Esophagus squamous epithelium (tissue), 5 donors: ENCODE measurements around the gene SLC4A3. TPM values are rescaled to one million over a fixed set of nuclear protein-coding genes. Genes with fewer than 3 reads are reported as not detected.
A peak's percentile ranks its signal among the peaks of the same experiment; 100 is the strongest.

Experiments used
- DNase-seq: peaks from one replicate; lab custom pipeline; 2025; lab: John Stamatoyannopoulos, UW
- H3K27ac ChIP-seq, 4 donors: fragments of 200-600 bp; sonication (generic); one replicate each; pipeline ENCODE4 v1.5.1; 2016 to 2019; ENCODE audit warnings: mild to moderate bottlenecking in 1 of 4
- H3K27me3 ChIP-seq, 4 donors: fragments of 200-600 bp; sonication (generic); 1 replicate in 3 of 4; 2 replicates in 1 of 4; pipeline versions ENCODE4 v1.5.1 to v1.6.0; 2017 to 2021; ENCODE audit warnings: antibody characterized with exemption in 1 of 4
- H3K36me3 ChIP-seq, 3 donors: fragments of 200-600 bp; sonication (generic); one replicate each; pipeline ENCODE4 v1.5.1; 2016 to 2019
- H3K4me1 ChIP-seq, 3 donors: fragments of 200-600 bp; sonication (generic); one replicate each; pipeline ENCODE4 v1.5.1; 2017 to 2019
- H3K4me3 ChIP-seq, 4 donors: fragments of 200-600 bp; sonication (generic); 1 replicate in 3 of 4; 2 replicates in 1 of 4; pipeline ENCODE4 v1.5.1; 2016 to 2019; ENCODE audit warnings: mild to moderate bottlenecking in 2 of 4, moderate library complexity in 1 of 4
- H3K9me3 ChIP-seq, 3 donors: fragments of 200-600 bp; sonication (generic); one replicate each; pipeline ENCODE4 v1.5.1; 2016 to 2019
- POLR2A ChIP-seq, 4 donors: fragments of 450-650 bp; IDR thresholded peaks; one replicate each; pipeline ENCODE4 v1.6.1; 2017; ENCODE audit warnings: antibody characterized with exemption in 4 of 4, mild to moderate bottlenecking in 4 of 4, moderate library complexity in 3 of 4
- WGBS, 2 donors: methylation state at CpG; one replicate each; pipeline ENCODE4 v1.1.5; 2018; 5-methylcytosine and 5-hydroxymethylcytosine counted together
- intact Hi-C: fragments of 100-400 bp; cut with DNase I; formaldehyde crosslinking; loops from one replicate; pipeline ENCODE4 v1.15.0; 2022
- total RNA-seq, 4 donors: library from RNA; depleted of rRNA; stranded (reverse); fragments of >200 nt; gene quantifications; one replicate each; pipeline ENCODE4 v1.1.0, GENCODE V29; 2016
- TF ChIP-seq, protein P1 (sequence below), 6 experiments: fragments of 450-650 bp in 4 of 6; fragments of 200-600 bp in 2 of 6; sonication (generic) in 2 of 6; IDR thresholded peaks; one replicate each; pipeline ENCODE4 v1.5.1; 2016 to 2019; ENCODE audit warnings: antibody characterized with exemption in 6 of 6, mild to moderate bottlenecking in 4 of 6, moderate library complexity in 4 of 6
- donor health status: DM: yes; HTN: yes; CAD: no.

Gene SLC4A3
- total RNA-seq, 4 donors from 2014 or later = 1.1 to 4.0 (median 2.2) TPM

DNA sequence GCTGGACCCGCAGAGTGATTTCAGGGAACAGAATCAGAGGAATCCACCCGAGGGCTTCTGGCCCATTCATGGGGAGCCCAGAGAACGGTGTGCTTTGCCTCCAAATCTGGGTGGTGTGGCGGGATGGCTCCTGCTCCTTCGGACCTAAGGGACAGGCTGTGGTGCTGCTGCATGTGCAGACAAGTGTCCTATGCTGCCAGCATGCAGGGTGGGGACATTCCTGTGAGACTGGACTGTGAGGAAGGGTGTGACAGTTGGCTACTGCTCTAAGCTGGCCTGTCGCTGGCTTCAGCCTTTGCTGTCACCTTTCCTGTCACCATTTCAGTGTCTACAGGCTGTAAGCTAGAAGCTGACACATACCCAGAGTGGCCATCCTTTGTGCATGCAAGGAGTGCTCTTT is 2.9 kb upstream of the SLC4A3 start:
- Histone ChIP-seq H3K27me3 (peaks cover 0 to 34% (median 0%) of the 10 kb centered on the region in 4 donors), H3K27ac (no peak overlapping the region), H3K36me3 (no peaks in the 10 kb centered on the region), H3K9me3 (no peaks in the 10 kb centered on the region), H3K4me3 (no peak overlapping the region), H3K4me1 (peaks cover 6 to 14% (median 11%) of the 10 kb centered on the region in 3 donors)
- TF ChIP-seq, protein P1, sequence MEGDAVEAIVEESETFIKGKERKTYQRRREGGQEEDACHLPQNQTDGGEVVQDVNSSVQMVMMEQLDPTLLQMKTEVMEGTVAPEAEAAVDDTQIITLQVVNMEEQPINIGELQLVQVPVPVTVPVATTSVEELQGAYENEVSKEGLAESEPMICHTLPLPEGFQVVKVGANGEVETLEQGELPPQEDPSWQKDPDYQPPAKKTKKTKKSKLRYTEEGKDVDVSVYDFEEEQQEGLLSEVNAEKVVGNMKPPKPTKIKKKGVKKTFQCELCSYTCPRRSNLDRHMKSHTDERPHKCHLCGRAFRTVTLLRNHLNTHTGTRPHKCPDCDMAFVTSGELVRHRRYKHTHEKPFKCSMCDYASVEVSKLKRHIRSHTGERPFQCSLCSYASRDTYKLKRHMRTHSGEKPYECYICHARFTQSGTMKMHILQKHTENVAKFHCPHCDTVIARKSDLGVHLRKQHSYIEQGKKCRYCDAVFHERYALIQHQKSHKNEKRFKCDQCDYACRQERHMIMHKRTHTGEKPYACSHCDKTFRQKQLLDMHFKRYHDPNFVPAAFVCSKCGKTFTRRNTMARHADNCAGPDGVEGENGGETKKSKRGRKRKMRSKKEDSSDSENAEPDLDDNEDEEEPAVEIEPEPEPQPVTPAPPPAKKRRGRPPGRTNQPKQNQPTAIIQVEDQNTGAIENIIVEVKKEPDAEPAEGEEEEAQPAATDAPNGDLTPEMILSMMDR (IDR thresholded peaks at IDR 0.05) = no peak
- no peak for TF ChIP-seq POLR2A (IDR thresholded peaks at IDR 0.05)
- intact Hi-C loops = no loop called here
- DNase-seq = no peak
- WGBS, 2 donors = 60 to 83% methylated on average over 3 to 4 of the region's 6 CpGs

DNA sequence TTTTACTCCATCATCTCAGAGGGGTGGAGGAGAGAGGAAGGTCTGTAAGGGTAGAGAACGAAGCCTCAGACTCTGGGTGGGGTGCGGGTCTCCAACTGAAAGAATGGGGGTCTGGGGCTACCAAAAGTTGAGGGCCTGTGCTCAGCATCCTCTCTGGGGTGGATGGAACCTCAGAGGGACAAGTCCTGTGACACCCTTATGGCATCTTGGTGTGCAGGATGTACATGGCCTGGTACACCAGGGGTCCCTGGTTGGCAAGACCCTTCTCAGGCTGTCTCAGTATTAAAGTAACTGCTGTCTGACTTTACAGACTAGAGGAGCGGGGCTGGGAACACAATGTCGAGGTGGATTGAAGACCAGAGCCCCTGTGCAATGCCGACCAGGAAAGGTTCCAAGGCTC is 2.3 kb upstream of the SLC4A3 start:
- no peak for DNase-seq
- H3K4me1 ChIP-seq = peaks cover 6 to 14% (median 11%) of the 10 kb centered on the region in 3 donors
- no peak overlapping the region for H3K4me3 ChIP-seq
- TF ChIP-seq POLR2A (IDR thresholded peaks at IDR 0.05) = no peak
- TF ChIP-seq, protein P1 (IDR thresholded peaks at IDR 0.05) = no peak
- H3K27ac ChIP-seq = no peak overlapping the region
- no peaks in the 10 kb centered on the region for H3K9me3 ChIP-seq
- H3K27me3 ChIP-seq = peaks cover 0 to 34% (median 0%) of the 10 kb centered on the region in 4 donors
- WGBS, 2 donors = 76 to 93% methylated on average over 4 to 5 of the region's 5 CpGs
- H3K36me3 ChIP-seq = no peaks in the 10 kb centered on the region
- intact Hi-C loops = no loop called here

DNA sequence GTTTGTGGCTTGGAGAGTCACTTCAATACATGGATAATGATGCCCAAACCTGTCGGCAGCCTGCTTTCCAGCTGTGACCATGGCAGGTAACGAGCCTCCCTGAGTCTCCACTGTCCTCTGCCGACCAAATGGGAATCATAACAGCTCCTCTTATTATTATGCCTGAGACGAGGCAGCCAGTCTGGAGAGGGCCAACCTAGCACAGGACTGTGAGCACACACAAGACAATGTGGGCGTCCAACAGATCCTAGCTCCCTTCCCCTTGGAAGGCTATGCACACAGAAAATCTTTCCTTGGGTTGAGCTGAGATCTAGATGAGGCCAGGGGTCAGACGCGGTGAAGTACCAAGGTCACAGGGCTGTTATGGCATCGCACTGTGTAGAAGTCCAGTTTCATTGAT is 890 bp upstream of the SLC4A3 start:
- 86 to 87% methylated on average over 4 to 6 of the region's 8 CpGs for WGBS, 2 donors
- intact Hi-C loops = no loop called here
- DNase-seq = no peak
- H3K4me1 ChIP-seq = peaks cover 6 to 14% (median 11%) of the 10 kb centered on the region in 3 donors
- no peak for TF ChIP-seq POLR2A (IDR thresholded peaks at IDR 0.05)
- TF ChIP-seq, protein P1 (IDR thresholded peaks at IDR 0.05) = no peak
- no peaks in the 10 kb centered on the region for H3K9me3 ChIP-seq
- H3K36me3 ChIP-seq = no peaks in the 10 kb centered on the region
- no peak overlapping the region for H3K4me3 ChIP-seq
- H3K27ac ChIP-seq = no peak overlapping the region
- peaks cover 0 to 34% (median 0%) of the 10 kb centered on the region in 4 donors for H3K27me3 ChIP-seq

DNA sequence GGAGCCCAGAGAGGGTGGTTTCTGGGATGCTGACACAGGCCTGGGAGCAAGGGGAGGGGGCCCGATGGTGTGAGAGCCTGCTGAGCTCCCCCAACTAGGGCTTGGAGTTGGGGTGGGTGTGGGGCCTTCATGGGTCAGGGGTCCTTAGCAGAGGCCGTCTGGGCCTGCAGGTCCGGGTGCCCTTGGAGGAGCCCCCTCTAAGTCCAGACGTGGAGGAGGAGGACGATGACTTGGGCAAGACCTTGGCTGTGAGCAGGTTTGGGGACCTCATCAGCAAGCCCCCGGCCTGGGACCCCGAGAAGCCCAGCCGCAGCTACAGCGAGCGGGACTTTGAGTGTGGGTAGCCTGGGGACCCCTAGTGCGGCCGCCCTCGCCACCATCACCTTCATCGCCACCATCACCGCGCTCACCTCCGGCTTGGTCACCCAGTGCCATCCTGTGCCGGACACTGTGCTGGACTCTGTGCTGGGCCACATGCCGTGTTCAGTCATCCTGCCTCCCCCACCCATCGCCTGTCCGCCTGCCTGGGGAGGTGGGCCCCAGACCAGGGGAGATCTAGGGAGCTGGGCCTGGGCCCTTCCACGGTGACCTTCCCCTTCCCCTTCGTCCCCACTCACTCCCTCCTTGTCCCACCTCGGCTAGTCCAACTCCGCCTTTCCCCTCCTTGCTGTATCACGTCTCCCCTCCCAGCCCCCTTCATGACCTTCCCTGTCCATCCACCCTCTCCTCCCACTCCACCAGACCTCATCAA is 980 bp downstream of the SLC4A3 start:
- H3K27me3 ChIP-seq = peaks cover 0 to 34% (median 0%) of the 10 kb centered on the region in 4 donors
- no peaks in the 10 kb centered on the region for H3K36me3 ChIP-seq
- no peak for TF ChIP-seq POLR2A (IDR thresholded peaks at IDR 0.05)
- TF ChIP-seq, protein P1 (IDR thresholded peaks at IDR 0.05) = no peak
- WGBS, 2 donors = 83 to 93% methylated on average over 11 to 16 of the region's 26 CpGs
- no peak for DNase-seq
- H3K4me1 ChIP-seq = peaks cover 6 to 14% (median 11%) of the 10 kb centered on the region in 3 donors
- peak overlapping the region in 3 of 4 donors; percentile 44 to 77 (median 62) for H3K4me3 ChIP-seq
- intact Hi-C loops = no loop called here
- H3K27ac ChIP-seq = peak overlapping the region in 1 of 4 donors; percentile 52
- no peaks in the 10 kb centered on the region for H3K9me3 ChIP-seq
